Fibroblast of lung (primary cell): ENCODE data around the gene ZGPAT.

Experiments
- CTCF ChIP-seq, 2 donors: IDR thresholded peaks in 1 of 2; conservative IDR thresholded peaks in 1 of 2; 1 replicate in 1 of 2; 2 replicates in 1 of 2; pipeline ENCODE4 v1.5.1; 2011 to 2012; ENCODE audit warnings: low read length in 2 of 2, control low read depth in 1 of 2, inconsistent platforms in 1 of 2, low read depth in 1 of 2, mild to moderate bottlenecking in 1 of 2
- EZH2 ChIP-seq: IDR thresholded peaks from 2 replicates; pipeline ENCODE4 v1.5.1; 2012; ENCODE audit warnings: low read length, control low read depth, mild to moderate bottlenecking; ENCODE audit errors: missing control alignments

- no peak for TF ChIP-seq CTCF (conservative IDR thresholded peaks at IDR 0.05 in 1 of 2, IDR thresholded peaks at IDR 0.05 in 1 of 2; ENCODE audit: low read depth in 1 of 2, low read length in 2 of 2)
- TF ChIP-seq EZH2 = no peak
Observed at GRCh38 chr20:63693733-63694583, 13.9 kb upstream of the ZGPAT start.
